ENCODE measurements around the gene HMGB3.

The HMGB3 gene

GRCh38 chrX:150982788-150983520 is at the start of gene HMGB3:
TSS of gene HMGB3 (plus strand) at chrX:150983335. CDS start at chrX:150985600, 2,265 bp downstream.
- peak within 1 kb of the TSS; percentile 66 for H3K4me3 ChIP-seq (ENCODE audit: low read length)
- no peak for TF ChIP-seq CTCF (conservative IDR thresholded peaks at IDR 0.05; ENCODE audit: low read length)
- peak; percentile 87 for DNase-seq (ENCODE audit: low read depth)

GRCh38 chrX:150933945-150934350 is 49.2 kb upstream of the HMGB3 start:
- no peak overlapping the region for H3K4me3 ChIP-seq (ENCODE audit: low read length)

GRCh38 chrX:150934453-150934852 is 48.7 kb upstream of the HMGB3 start:
- TF ChIP-seq CTCF (conservative IDR thresholded peaks at IDR 0.05; ENCODE audit: low read length), result no peak
- peak; percentile 89 for DNase-seq (ENCODE audit: low read depth)
- no peak overlapping the region for H3K4me3 ChIP-seq (ENCODE audit: low read length)

More at GRCh38 chrX:150933945-150934350, 49.2 kb upstream of the HMGB3 start:
- no peak for TF ChIP-seq CTCF (conservative IDR thresholded peaks at IDR 0.05; ENCODE audit: low read length)
- DNase-seq (ENCODE audit: low read depth), result peak; percentile 75

GRCh38 chrX:150935467-150935866 is 47.7 kb upstream of the HMGB3 start:
- no peak for TF ChIP-seq CTCF (conservative IDR thresholded peaks at IDR 0.05; ENCODE audit: low read length)
- peak; percentile 88 for DNase-seq (ENCODE audit: low read depth)
- H3K4me3 ChIP-seq (ENCODE audit: low read length), result no peak overlapping the region

- no peak overlapping the region for H3K4me3 ChIP-seq (ENCODE audit: low read length)
- TF ChIP-seq CTCF (conservative IDR thresholded peaks at IDR 0.05; ENCODE audit: low read length), result no peak
- DNase-seq (ENCODE audit: low read depth), result peak; percentile 86
Measured at GRCh38 chrX:150936556-150936955, 46.6 kb upstream of the HMGB3 start.

GRCh38 chrX:150940844-150941495 is 42.2 kb upstream of the HMGB3 start:
- no peak overlapping the region for H3K4me3 ChIP-seq (ENCODE audit: low read length)
- no peak for DNase-seq (ENCODE audit: low read depth)
- TF ChIP-seq CTCF (conservative IDR thresholded peaks at IDR 0.05; ENCODE audit: low read length), result no peak

GRCh38 chrX:150941580-150941979 is 41.6 kb upstream of the HMGB3 start:
- DNase-seq (ENCODE audit: low read depth), result no peak
- no peak overlapping the region for H3K4me3 ChIP-seq (ENCODE audit: low read length)
- no peak for TF ChIP-seq CTCF (conservative IDR thresholded peaks at IDR 0.05; ENCODE audit: low read length)
